Fibroblast of villous mesenchyme (primary cell): Measurements from ENCODE around the gene PRR18. TPM values are rescaled to one million over a fixed set of nuclear protein-coding genes. Genes with fewer than 3 reads are reported as not detected.

Experiments used
- DNase-seq: peaks from one replicate; pipeline ENCODE4 v3.0.0-alpha.2; 2010; ENCODE audit warnings: low read depth
- H3K4me3 ChIP-seq: 2 replicates; pipeline ENCODE4 v1.5.1; 2011; ENCODE audit warnings: low read depth, mild to moderate bottlenecking, low read length
- CTCF ChIP-seq: IDR thresholded peaks from 2 replicates; pipeline ENCODE4 v1.5.1; 2012; ENCODE audit warnings: low read depth, mild to moderate bottlenecking, low read length; ENCODE audit not compliant: insufficient read depth
- total RNA-seq: library from RNA; depleted of rRNA; stranded (reverse); fragments of >200 nt; gene quantifications from 2 replicates; pipeline ENCODE4 v1.2.3, GENCODE V29; 2012

The PRR18 gene
- total RNA-seq, 1 donor = under 0.01 TPM

- DNase-seq = no peak
- no peak overlapping the region for H3K4me3 ChIP-seq
- TF ChIP-seq CTCF = no peak
Measured at GRCh38 chr6:166312832-166313231, 4.6 kb upstream of the PRR18 start.

DNA sequence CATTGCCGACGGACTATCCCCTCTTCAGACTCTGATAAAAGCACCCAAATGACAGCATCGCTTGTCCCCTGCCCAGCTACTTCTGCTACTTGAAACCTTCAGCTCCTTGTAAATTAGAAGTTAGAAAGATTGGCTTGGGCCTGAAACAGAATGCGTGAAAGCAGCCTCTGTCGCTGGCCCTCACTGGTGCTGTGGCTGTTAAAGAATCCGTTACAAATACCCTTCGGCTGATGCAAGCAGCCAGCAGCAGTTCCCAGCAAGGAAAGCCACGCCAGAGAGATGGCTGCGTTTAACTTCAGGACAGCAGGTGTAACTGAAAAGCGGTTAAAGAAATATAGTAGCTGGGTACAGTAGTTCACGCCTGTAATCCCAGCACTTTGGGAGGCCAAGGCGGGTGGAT lies 2.4 kb upstream of the PRR18 start:
- TF ChIP-seq CTCF = no peak
- DNase-seq = no peak

GRCh38 chr6:166309977-166310376 lies 1.8 kb upstream of the PRR18 start:
- H3K4me3 ChIP-seq = no peak overlapping the region
- DNase-seq = no peak
- no peak for TF ChIP-seq CTCF

More for the DNA sequence above, 2.4 kb upstream of the PRR18 start:
- no peak overlapping the region for H3K4me3 ChIP-seq

GRCh38 chr6:166308769-166309589 lies 787 bp upstream of the PRR18 start:
- no peak for DNase-seq
- TF ChIP-seq CTCF = no peak
- no peak overlapping the region for H3K4me3 ChIP-seq

DNA sequence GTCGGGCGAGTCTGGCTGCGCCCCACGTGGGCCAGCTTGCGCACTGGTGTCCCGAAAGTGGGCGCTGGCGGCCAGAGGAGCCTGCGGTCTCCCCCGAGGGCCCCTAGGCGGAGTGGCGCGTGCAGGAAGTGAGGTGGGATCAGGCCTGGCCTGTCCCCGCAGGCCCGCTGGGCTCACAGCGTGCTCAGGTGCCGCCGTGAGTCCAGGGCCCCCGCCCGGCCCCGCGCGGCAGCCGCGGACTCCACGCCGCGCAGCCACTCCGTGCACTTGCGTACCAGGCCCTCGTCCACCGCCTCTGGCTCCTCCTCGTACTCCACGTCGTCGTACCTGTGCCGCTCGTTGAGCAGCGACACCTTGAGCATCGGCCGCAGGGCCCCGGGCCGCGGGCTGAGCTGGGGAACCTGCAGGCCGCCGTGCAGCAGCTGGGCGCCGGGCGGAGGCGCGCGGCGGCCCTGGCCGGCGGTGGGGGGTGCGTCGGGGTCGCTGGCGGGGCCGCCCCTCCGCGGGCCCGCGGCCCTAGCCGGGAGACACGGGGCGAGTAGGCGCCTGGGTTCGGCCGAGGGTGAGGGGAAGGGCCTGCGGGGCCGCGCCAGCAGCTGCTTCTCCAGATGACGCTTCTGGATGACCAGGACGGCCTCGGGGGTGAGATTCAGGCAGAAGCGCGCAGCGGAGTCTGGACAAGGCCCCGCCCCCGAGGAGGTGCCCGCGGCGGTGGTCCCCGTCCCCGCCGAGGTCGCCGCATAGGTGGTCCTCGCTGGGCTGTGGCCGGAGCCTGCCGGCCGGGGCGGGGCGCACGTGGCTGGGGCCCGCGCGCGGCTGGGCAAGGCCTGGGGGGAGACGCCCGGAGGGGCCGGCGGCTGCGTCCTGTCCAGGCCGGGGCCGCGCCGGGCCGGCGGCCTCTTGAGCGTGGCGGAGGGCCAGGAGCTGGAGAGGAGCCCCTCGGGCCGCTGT lies 835 bp downstream of the PRR18 start:
- H3K4me3 ChIP-seq = no peak overlapping the region
- no peak for TF ChIP-seq CTCF
- DNase-seq = no peak

- H3K4me3 ChIP-seq = no peak overlapping the region
- DNase-seq = no peak
- TF ChIP-seq CTCF = no peak
Measured at GRCh38 chr6:166306378-166307081, 1.7 kb downstream of the PRR18 start.
